HepG2 (cell line): ENCODE results near the gene KCNK5. TPM values are rescaled to one million over a fixed set of nuclear protein-coding genes. Genes with fewer than 3 reads are reported as not detected.

Experiments used
- ATAC-seq: fragments of 200-7000 bp; cut with Tn5 transposase; 3 replicates; pipeline ENCODE4 v1.9.1; 2020; ENCODE audit warnings: mild to moderate bottlenecking, moderate library complexity
- BruUV-seq: library from RNA; stranded (reverse); fragments of 400-500 nt; replicated peaks from 2 replicates; lab custom pipeline; 2021; lab: Mats Ljungman, UMichigan
- CTCF ChIA-PET: fragments of 300-600 bp; formaldehyde crosslinking; extraction: SDS; loops from one replicate; lab custom pipeline; 2021; ENCODE audit warnings: low total read pairs, inconsistent platforms, low intra/inter-chr PET ratio; lab: Yijun Ruan, JAX
- POLR2A ChIA-PET: fragments of 350-600 bp; sonication (Branson Sonifier 250); formaldehyde crosslinking; loops from one replicate; lab custom pipeline; 2020; ENCODE audit warnings: antibody characterized with exemption, inconsistent platforms; lab: Yijun Ruan, JAX
- DNase-seq: peaks from one replicate; pipeline ENCODE4 v3.0.0-alpha.2; 2015; ENCODE audit warnings: low spot score
- FAIRE-seq: peaks from 3 replicates; lab custom pipeline; 2011; peaks lifted over from hg19 to GRCh38; lab: Jason Lieb, UNC
- H2AFZ ChIP-seq: one replicate; pipeline ENCODE4 v1.6.1; 2011; ENCODE audit warnings: low read length, inconsistent platforms
- H3K27ac ChIP-seq: fragments of 300-600 bp; 3 replicates; pipeline ENCODE4 v1.8.0; 2011; ENCODE audit warnings: mixed run types, mild to moderate bottlenecking, mixed read lengths, low read length, inconsistent platforms; ENCODE audit not compliant: insufficient read depth; ENCODE audit errors: extremely low read length
- H3K27me3 ChIP-seq, 2 experiments: fragments of 200-600 bp in 1 of 2; 2 replicates in 1 of 2; 3 replicates in 1 of 2; pipeline versions ENCODE4 v1.6.0 to v1.8.0; 2011; ENCODE audit warnings: low read length in 2 of 2, mild to moderate bottlenecking in 2 of 2, moderate library complexity in 2 of 2, inconsistent platforms in 1 of 2; ENCODE audit not compliant: insufficient read depth in 2 of 2, control insufficient read depth in 1 of 2
- H3K36me3 ChIP-seq, 2 experiments: fragments of 200-600 bp in 1 of 2; replicated peaks in 1 of 2; 2 replicates in 1 of 2; 3 replicates in 1 of 2; pipeline versions ENCODE4 v1.5.1 to v1.8.0; 2011; ENCODE audit warnings: low read length in 2 of 2, inconsistent platforms in 1 of 2; ENCODE audit not compliant: insufficient read depth in 2 of 2, control insufficient read depth in 1 of 2
- H3K4me1 ChIP-seq: 2 replicates; pipeline ENCODE4 v1.5.1; 2012; ENCODE audit warnings: low read length, inconsistent platforms; ENCODE audit not compliant: insufficient read depth
- H3K4me2 ChIP-seq: 2 replicates; pipeline ENCODE4 v1.6.0; 2011; ENCODE audit warnings: low read depth, low read length, inconsistent platforms
- H3K4me3 ChIP-seq, 3 experiments: fragments of 200-600 bp in 1 of 3; sonication (generic), shearing (Covaris generic) in 1 of 3; replicated peaks in 1 of 3; 2 replicates each; pipeline ENCODE4 v1.5.1; 2011 to 2016; ENCODE audit warnings: low read length in 3 of 3, inconsistent platforms in 2 of 3, low read depth in 2 of 3, mild to moderate bottlenecking in 2 of 3, control low read depth in 1 of 3, mixed read lengths in 1 of 3; ENCODE audit not compliant: insufficient read depth in 1 of 3
- H3K79me2 ChIP-seq: one replicate; pipeline ENCODE4 v1.6.1; 2011; ENCODE audit warnings: low read length, inconsistent platforms; ENCODE audit not compliant: insufficient read depth
- H3K9ac ChIP-seq: 2 replicates; pipeline ENCODE4 v1.6.0; 2011; ENCODE audit warnings: mild to moderate bottlenecking, low read depth, low read length, inconsistent platforms; ENCODE audit not compliant: insufficient read depth
- H3K9me3 ChIP-seq: 2 replicates; pipeline ENCODE4 v1.5.1; 2012; ENCODE audit warnings: mild to moderate bottlenecking, low read length
- H4K20me1 ChIP-seq: 2 replicates; pipeline ENCODE4 v1.6.0; 2011; ENCODE audit warnings: inconsistent platforms, mild to moderate bottlenecking, low read length, moderate library complexity; ENCODE audit not compliant: insufficient read depth
- NFATC3 ChIP-seq: sonication (generic); formaldehyde crosslinking; IDR thresholded peaks from 2 replicates; pipeline ENCODE4 v1.5.1; 2020; ENCODE audit warnings: mild to moderate bottlenecking, missing genetic modification reagents
- PRMT3 ChIP-seq: sonication (generic); formaldehyde crosslinking; IDR thresholded peaks from 2 replicates; pipeline ENCODE4 v1.8.1; 2022; ENCODE audit warnings: low read depth, mild to moderate bottlenecking, moderate library complexity, missing genetic modification reagents, borderline replicate concordance
- ZNF331 ChIP-seq: sonication (generic); formaldehyde crosslinking; IDR thresholded peaks from 2 replicates; pipeline ENCODE4 v1.4.0; 2020; ENCODE audit warnings: missing genetic modification reagents
- ZNF530 ChIP-seq: sonication (generic); formaldehyde crosslinking; IDR thresholded peaks from 2 replicates; pipeline ENCODE4 v1.5.0; 2020; ENCODE audit warnings: low read depth, mild to moderate bottlenecking, missing genetic modification reagents
- WGBS: methylation state at CpG from one replicate; pipeline ENCODE4 v1.1.6; 2017; ENCODE audit warnings: low lambda C conversion rate; 5-methylcytosine and 5-hydroxymethylcytosine counted together
- in situ Hi-C: cut with HindIII; loops from 2 replicates; pipeline ENCODE4 v1.10.0; 2017; ENCODE audit warnings: low pct_unique_long_range_greater_than_20kb; ENCODE audit not compliant: extremely low pct_ligation_motif_present
- intact Hi-C: fragments of 100-400 bp; cut with micrococcal nuclease; formaldehyde crosslinking; loops from one replicate; pipeline ENCODE4 v1.10.0; 2022; ENCODE audit not compliant: unreplicated experiment
- polyA plus RNA-seq, 8 experiments: library from polyadenylated mRNA; depleted of rRNA in 3 of 8; stranded (reverse) in 7 of 8; unstranded in 1 of 8; fragments of >200 nt; fragmentation: Illumina TruSeq in 4 of 8; extraction: Trizol in 4 of 8; gene quantifications; 2 replicates each; pipeline versions ENCODE4 v1.2.1 to v1.2.3, GENCODE V29; 2011 to 2016; ENCODE audit warnings: low read depth in 4 of 8, missing spikeins in 1 of 8, mixed read lengths in 1 of 8; ENCODE audit not compliant: insufficient read depth in 1 of 8
- total RNA-seq, 5 experiments: library from RNA; depleted of rRNA; stranded (reverse); fragments of >200 nt; fragmentation: Illumina TruSeq; extraction: Trizol; gene quantifications; 2 replicates each; pipeline ENCODE4 v1.2.3, GENCODE V29; 2016; ENCODE audit warnings: low read depth in 1 of 5
- TF ChIP-seq, protein P1 (sequence below): fragments of 450-650 bp; IDR thresholded peaks from 2 replicates; pipeline ENCODE4 v1.6.1; 2017; ENCODE audit warnings: mild to moderate bottlenecking
- TF ChIP-seq, protein P2 (sequence below): sonication (generic); formaldehyde crosslinking; IDR thresholded peaks from 2 replicates; pipeline ENCODE4 v1.4.0; 2020; ENCODE audit warnings: mild to moderate bottlenecking, missing genetic modification reagents
- TF ChIP-seq, protein P3 (sequence below): sonication (generic); formaldehyde crosslinking; IDR thresholded peaks from 2 replicates; pipeline ENCODE4 v1.5.0; 2020; ENCODE audit warnings: missing genetic modification reagents

Gene KCNK5
- total and polyA plus RNA-seq, 2 of the 13 experiments (the other 11 are each of a cell fraction or from before 2014, with no cell fraction given): 0.04 TPM; not detected in 1

- POLR2A ChIA-PET: no interaction called here
- 4% methylated on average over 1 of the region's 1 CpG for WGBS
- Histone ChIP-seq H3K4me2 (no peak overlapping the region), H3K4me3 (no peak overlapping the region), H3K27ac (no peak overlapping the region), H3K36me3 (no peaks in the 10 kb centered on the region), H3K9ac (no peak overlapping the region), H2AFZ (no peak overlapping the region), H3K9me3 (no peaks in the 10 kb centered on the region), H3K4me1 (no peaks in the 10 kb centered on the region), H3K27me3 (no peaks in the 10 kb centered on the region), H3K79me2 (no peaks in the 10 kb centered on the region), H4K20me1 (no peaks in the 10 kb centered on the region)
- BruUV-seq: no TSS peak
- TF ChIP-seq, protein P1, sequence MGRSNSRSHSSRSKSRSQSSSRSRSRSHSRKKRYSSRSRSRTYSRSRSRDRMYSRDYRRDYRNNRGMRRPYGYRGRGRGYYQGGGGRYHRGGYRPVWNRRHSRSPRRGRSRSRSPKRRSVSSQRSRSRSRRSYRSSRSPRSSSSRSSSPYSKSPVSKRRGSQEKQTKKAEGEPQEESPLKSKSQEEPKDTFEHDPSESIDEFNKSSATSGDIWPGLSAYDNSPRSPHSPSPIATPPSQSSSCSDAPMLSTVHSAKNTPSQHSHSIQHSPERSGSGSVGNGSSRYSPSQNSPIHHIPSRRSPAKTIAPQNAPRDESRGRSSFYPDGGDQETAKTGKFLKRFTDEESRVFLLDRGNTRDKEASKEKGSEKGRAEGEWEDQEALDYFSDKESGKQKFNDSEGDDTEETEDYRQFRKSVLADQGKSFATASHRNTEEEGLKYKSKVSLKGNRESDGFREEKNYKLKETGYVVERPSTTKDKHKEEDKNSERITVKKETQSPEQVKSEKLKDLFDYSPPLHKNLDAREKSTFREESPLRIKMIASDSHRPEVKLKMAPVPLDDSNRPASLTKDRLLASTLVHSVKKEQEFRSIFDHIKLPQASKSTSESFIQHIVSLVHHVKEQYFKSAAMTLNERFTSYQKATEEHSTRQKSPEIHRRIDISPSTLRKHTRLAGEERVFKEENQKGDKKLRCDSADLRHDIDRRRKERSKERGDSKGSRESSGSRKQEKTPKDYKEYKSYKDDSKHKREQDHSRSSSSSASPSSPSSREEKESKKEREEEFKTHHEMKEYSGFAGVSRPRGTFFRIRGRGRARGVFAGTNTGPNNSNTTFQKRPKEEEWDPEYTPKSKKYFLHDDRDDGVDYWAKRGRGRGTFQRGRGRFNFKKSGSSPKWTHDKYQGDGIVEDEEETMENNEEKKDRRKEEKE: no peak
- no peak for TF ChIP-seq PRMT3 (CRISPR knock-in tag)
- TF ChIP-seq, protein P2, sequence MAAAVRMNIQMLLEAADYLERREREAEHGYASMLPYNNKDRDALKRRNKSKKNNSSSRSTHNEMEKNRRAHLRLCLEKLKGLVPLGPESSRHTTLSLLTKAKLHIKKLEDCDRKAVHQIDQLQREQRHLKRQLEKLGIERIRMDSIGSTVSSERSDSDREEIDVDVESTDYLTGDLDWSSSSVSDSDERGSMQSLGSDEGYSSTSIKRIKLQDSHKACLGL (CRISPR knock-in tag): no peak
- no peak for TF ChIP-seq ZNF530
- TF ChIP-seq ZNF331: no peak
- TF ChIP-seq NFATC3 (CRISPR knock-in tag): no peak
- TF ChIP-seq, protein P3, sequence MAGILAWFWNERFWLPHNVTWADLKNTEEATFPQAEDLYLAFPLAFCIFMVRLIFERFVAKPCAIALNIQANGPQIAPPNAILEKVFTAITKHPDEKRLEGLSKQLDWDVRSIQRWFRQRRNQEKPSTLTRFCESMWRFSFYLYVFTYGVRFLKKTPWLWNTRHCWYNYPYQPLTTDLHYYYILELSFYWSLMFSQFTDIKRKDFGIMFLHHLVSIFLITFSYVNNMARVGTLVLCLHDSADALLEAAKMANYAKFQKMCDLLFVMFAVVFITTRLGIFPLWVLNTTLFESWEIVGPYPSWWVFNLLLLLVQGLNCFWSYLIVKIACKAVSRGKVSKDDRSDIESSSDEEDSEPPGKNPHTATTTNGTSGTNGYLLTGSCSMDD (CRISPR knock-in tag): no peak
- no peak for DNase-seq
- in situ Hi-C loops: no loop called here
- CTCF ChIA-PET: no interaction called here
- ATAC-seq: no peak
- intact Hi-C loops: no loop called here
- no peak for FAIRE-seq
Observed at GRCh38 chr6:39269961-39270360, 40.7 kb upstream of the KCNK5 start.
